HL-60/S4 treated with phorbol 12-myristate 13-acetate at 8.2 ng/mL for 4 days and 3 days (cell line): ENCODE data around the gene PRKD1.
"Not testable (repeated sequence)": the region's sequence is repeated elsewhere in the genome, so short reads cannot be mapped to it uniquely, and the experiment has no call there.

Source experiments
- in situ Hi-C: fragments of 300-500 bp; cut with MboI; formaldehyde crosslinking; loops from 2 replicates; pipeline ENCODE4 v1.15.0; 2022; ENCODE audit warnings: low sequenced_read_pairs

Gene PRKD1

DNA sequence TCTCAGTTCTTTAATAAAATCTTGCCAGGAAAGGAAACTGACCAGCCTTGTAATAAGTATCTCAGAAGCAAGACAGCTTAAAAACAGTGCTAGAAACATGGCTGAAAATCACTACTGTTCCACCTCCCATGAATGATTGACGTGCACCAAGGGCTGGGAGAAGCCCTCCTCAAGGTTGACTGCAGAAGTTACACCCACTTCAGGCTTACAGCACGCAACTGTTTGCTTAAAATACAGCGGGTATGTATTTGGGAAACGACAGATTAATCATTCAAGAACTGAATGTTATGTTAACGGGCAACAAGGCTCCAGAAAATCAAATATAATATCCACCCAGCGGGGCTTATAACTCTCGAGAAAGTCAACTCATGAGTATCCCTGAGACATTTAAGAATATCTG lies 22.1 kb downstream of the PRKD1 start:
- in situ Hi-C loops = no loop called here

DNA sequence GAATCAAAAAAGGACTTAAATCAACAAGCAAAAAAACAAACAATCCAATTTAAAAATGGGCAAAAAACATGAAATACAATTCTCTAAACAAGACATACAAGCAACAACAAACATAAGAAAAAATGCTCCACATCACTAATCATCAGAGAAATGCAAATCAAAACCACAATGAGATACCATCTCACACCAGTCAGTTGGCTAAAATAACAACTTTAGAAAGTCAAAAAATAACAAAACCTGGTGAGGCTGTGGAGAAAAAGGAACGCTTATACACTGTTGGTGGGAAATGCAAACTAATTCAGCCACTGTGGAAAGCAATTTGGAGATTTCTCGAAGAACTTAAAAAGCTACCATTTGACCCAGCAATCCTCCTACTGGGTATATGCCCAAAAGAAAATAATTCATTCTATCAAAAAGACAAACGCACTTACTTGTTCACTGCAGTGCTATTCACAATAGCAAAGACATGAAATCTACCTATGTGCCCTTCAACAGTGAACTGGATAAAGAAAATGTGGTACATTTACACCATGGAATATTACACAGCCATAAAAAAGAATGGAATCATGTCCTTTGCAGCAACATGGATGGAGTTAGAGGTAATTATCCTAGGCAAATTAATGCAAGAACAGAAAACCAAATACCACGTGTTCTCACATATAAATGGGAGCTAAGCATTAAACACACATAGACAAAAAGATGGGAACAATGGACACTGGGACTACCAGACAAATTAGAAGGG lies 26.9 kb downstream of the PRKD1 start:
- in situ Hi-C loops = no loop called here

- in situ Hi-C loops = no loop called here
These were observed 29.2 kb downstream of the PRKD1 start for GRCh38 chr14:29898470-29898869.

DNA sequence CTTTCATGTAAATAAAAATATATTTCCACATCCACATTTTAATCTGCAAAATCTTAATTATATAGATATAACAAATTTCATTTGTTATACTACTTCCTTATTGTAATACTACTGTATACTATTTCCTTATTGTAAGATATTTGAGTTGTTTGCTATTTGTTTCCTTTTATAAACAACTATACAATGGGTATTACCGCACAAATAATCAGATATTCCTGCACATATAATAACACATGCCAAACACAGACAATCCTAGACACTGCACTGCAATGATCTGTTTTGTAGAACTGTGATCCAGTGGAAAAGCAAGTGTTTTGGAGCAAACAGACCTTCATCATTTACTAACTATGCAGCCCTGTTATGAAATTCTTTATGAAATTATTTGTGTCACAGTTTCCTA lies 30.5 kb downstream of the PRKD1 start:
- in situ Hi-C loops = no loop called here

DNA sequence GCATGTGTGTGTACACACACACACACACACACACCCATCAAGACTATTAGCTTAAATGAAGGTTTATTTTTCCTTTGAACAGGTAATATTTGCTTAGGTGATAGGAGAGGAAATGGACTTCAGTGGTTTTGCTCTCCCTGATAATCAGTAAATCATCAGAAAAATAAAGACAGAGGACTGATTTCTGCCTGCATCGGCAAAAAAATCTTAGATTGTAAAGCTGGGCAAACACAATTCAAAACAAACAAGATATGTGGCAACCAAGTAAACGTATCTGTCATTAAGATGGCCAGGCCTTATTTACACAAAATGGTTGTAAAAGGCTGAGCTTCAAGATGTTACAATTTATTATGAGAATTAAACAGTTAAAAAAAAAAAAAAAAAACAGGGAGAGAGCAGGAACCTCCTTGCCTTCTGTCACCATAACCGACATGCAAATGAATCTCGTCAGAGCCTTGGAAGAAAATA lies 31.3 kb downstream of the PRKD1 start:
- in situ Hi-C loops = no loop called here

GRCh38 chr14:29895591-29896083 lies 32.0 kb downstream of the PRKD1 start:
- in situ Hi-C loops = no loop called here

- in situ Hi-C loops = no loop called here
These were observed 33.7 kb downstream of the PRKD1 start for GRCh38 chr14:29893989-29894388.

DNA sequence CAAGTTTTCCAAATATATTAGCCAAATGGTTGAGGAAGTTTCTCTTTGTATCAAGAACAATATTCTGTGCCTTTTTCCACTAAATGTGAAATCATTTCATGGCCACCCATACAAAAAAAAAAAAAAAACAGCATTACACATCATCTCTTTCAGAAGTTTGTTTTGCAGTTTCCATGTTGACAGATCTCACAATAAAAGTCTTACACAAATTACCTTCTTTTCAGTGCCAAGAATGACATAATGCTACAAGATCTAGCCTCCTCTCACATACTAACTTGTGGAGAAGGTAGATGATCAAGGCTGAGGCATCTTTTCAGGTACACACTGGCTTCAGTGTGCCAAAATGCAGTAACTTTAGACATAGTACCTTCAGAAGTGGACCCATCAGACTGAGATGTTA lies 35.3 kb downstream of the PRKD1 start:
- in situ Hi-C loops = no loop called here

- in situ Hi-C loops = no loop called here
These were observed 41.7 kb downstream of the PRKD1 start for GRCh38 chr14:29885988-29886387.

GRCh38 chr14:29868000-29868399 lies 59.6 kb downstream of the PRKD1 start:
- in situ Hi-C loops = no loop called here

DNA sequence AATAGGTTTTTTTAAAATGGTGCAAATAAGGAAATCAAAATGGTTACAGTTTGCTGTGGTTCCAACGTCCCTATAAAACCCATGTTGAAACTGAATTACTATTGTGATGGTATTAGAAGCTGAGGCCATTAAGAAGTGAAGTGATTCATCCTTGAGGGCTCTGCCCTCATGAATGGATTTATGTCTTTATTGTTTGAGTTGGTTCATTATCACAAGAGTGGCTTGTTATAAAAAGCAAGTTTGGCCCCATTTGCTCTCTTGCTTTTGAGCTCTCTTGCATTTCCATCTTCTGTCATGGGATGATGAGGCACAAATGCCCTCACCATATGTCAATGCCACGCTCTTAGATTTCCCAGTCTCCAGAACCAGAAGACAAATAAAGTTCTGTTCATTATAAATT lies 62.3 kb downstream of the PRKD1 start:
- in situ Hi-C loops = no loop called here

DNA sequence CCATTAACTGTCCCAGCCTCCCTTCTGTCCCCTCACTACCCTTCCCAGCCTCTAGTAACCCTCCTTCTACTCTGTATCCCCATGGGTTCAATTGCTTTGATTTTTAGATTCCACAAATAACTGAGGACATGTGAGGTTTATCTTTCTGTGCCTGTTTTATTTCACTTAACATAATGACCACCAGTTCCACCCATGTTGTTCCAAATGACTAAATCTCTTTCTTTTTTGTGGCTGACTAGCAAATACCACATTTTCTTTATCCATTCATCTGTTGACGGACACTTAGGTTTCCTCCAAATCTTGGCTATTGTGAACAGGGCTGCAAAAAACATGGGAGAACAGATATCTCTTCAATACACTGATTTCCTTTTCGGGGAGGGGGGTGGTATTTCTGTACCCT lies 65.7 kb downstream of the PRKD1 start:
- in situ Hi-C loops = no loop called here

DNA sequence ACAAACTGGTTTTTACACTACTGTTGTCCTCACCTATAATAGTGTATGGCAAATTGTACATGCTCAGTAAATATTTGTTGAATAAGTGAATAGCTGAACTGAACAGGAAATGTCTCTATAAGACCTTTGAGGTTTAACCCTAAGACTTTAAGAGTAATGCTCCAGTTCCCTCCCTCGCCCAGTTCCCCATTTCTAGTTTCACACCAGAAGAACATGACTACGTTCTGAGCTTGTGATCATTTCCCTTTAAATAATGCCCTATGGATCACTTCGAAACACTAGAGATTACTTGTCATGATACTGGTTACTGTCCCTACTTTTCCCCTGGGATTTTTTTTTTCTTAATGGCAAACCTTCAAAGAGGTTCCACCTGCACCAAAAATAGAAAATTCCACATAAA lies 69.3 kb downstream of the PRKD1 start:
- in situ Hi-C loops = no loop called here

- in situ Hi-C loops = no loop called here
These were observed 70.1 kb downstream of the PRKD1 start for GRCh38 chr14:29857551-29857950.

- in situ Hi-C loops = no loop called here
These were observed 71.1 kb downstream of the PRKD1 start for GRCh38 chr14:29856516-29856915.

GRCh38 chr14:29853691-29854090 lies 74.0 kb downstream of the PRKD1 start:
- in situ Hi-C loops = not testable (repeated sequence)

DNA sequence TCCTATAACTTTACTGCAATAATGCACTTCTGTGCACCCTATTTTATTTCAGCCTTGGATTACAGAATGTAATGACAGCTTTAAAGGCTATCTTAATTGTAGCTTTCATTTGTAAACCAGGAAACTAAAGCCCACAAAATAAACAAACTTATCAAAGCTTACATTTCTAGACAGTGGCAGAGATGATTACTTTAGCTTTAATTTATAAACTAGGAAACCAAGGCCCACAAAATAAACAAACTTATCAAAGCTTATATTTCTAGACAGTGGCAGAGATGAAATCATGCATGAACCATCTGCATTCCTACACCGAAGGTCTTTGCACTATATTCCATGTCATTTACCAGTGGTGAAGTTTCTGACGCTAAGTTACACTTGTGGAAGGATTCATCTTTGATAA lies 74.4 kb downstream of the PRKD1 start:
- in situ Hi-C loops = no loop called here

GRCh38 chr14:29851397-29851796 lies 76.2 kb downstream of the PRKD1 start:
- in situ Hi-C loops = no loop called here

GRCh38 chr14:29847056-29847380 lies 80.6 kb downstream of the PRKD1 start:
- in situ Hi-C loops = no loop called here

- in situ Hi-C loops = no loop called here
These were observed 81.2 kb downstream of the PRKD1 start for GRCh38 chr14:29846339-29847055.

DNA sequence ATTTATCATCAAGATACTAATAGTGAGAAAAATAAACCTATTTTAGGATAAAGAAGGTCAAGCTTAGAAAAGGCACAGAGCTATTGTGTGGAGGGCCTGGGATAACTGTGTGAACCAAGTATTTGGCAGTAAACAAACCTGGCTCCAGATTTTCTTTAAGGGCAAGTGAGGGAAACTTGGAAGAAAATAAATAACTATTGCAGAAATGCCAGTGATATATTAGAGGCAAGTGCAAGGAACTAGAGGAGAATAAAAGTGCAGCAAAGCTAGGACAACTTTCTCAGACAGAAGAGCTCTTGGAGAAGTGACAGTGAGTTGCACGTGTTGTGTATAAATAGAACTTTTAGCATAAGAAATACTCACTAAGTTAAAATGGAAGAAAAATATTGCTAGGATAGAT lies 83.7 kb downstream of the PRKD1 start:
- in situ Hi-C loops = no loop called here

- in situ Hi-C loops = no loop called here
These were observed 85.4 kb downstream of the PRKD1 start for GRCh38 chr14:29842228-29842627.
